AG08395 (cell line): ENCODE results near the gene FGD5.

Source experiments
- DNase-seq: peaks from one replicate; pipeline ENCODE4 v3.0.0; 2012; ENCODE audit warnings: mixed read lengths, low spot score

The FGD5 gene

DNA sequence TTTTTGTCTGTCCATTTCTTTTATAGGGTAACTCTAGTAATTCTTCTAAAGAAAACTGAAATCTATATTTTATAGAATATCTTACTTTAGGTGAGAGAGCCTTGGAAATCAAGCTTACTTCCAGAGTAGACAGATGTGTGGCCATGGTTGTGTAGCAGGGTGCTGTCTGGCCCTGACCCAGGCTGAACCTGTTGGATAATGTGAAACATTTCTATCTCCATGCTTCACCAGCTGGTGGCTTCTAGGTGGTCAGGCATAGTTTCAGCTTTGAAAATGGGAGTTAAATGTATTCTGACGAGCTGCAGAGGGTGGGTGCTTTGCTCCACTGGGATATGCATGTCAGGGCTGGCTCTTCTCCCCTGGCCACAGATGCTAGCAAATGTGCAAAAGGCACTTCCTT lies 107.8 kb downstream of the FGD5 start:
- no peak for DNase-seq

DNA sequence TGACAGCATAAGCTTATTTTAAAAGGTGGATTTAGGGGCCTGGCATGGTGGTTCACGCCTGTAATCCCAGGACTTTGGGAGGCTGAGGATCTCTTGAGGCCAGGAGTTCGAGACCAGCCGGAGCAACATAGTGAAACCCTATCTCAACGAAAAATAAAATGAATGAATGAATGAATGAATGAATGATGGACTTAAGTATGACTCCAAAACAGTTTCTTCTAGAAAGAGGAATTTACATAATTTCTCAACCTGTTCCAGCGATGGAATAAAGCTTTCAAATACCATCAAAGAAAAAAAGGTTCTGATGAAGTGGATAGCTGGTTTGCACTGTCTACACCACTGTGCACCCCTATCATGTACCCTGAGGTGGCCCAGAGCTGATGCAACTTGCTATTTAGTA lies 108.5 kb downstream of the FGD5 start:
- no peak for DNase-seq

DNA sequence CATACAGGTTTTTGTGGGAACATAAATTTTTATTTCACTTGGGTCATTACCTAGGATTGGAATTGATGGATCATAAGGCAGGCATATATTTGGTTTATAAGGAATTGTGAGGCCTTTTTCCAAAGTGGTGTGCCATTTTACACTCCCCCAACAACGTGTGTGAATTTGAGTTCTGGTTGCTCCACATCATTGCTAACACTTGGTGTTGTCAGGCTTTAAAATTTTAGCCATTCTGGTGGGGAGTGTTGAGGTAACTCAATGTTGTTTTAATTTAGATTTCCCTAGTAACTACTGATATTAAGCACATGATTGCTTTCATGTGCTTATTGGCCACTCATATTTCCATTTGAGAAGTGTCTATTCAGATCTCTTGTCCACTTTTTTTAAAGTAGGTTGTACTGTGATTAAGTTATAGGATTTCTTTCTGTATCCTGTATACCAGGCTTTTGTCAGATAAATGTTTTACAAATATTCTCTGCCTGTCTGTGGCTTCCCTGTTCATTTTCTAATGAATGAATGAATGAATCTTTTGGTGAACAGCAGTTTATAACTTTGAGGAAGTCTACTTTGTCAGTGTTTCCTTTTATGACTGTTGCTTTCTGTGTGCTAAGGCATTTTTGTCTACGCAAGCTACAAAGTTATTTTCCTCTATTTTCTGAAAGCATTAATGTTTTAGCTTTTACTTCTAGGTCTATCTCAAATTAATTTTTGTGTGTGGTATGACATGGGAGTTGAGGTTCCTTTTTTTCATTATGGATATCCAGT lies 110.7 kb downstream of the FGD5 start:
- DNase-seq, result no peak

DNA sequence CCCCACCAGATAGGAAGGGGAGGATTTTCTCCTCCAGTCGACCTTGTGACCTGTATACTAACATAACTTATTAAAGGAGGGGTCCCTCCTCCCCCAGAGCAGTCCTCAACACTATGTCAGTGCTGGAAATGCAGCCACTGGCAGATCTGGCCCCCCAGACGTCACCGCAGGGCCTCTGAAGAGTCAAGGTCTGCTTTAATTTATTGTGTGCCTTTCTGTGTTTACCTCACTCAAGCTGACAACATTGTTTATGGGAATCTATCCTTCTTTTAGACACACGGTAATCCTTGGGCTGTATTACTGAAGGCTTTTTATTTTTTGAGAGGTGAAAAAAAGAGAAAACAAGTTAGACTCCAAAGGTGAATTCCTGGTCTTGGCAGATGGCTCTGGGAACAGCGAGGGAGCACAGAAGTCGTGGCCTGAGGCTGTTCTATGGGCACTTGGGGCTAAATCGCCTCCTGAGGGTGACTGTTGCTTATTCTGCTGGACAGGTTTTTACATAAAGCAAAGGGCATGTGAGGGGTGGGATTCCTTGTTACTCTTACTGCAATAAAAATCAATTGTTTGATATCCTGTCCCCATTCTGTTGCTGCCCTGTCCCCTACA lies 115.2 kb downstream of the FGD5 start:
- no peak for DNase-seq

DNA sequence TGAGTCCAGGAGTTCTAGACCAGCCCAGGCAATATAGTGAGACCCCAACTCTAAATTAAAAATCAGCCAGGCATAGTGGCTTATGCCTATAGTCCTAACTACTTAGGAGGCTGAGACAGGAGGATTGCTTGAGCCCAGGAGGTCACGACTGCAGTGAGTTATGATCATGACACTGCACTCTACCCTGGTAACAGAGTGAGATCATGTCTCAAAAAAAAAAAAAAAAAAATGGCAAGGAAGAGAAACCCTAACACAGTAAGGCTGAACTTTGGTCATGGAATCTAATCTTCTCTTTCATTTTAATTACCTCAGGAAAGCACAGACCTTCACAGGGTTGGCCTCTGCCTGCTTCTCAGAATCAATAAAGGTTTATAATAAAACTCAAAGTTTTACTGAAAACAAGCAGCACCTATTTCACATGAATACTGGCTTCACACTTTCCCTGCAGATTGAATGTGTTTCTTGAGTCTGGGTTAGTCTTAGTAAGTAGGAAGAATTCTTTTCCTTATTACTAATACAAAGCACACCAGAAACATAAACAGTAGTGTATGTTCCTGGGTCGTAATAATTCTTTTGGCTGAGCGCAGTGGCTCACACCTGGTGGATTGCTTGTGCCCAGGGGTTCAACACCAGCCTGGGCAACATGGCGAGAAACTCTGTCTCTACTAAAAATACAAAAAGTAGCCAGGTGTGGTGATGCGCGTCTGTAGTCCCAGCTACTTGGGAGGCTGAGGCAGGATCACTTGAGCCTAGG lies 117.0 kb downstream of the FGD5 start:
- no peak for DNase-seq

DNA sequence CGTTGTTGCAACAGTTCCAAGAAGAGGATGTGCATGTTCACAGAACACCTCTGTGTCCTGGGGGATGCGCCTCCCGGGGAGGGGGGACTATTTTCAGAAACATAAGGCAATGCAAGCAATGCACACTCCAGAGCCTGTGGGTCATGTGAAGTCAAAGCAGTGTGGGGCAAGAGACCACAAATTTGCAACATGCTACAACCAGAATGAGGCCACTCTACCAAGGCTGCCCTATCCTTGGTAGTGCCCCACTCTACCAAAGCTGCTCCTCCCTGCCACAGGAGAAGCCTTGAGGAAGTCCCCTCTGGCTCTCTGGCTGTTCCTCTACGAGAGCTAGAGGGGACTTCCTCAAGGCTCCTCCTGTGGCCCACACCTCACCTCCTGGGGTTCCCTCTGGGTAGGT lies 120.2 kb downstream of the FGD5 start:
- no peak for DNase-seq

DNA sequence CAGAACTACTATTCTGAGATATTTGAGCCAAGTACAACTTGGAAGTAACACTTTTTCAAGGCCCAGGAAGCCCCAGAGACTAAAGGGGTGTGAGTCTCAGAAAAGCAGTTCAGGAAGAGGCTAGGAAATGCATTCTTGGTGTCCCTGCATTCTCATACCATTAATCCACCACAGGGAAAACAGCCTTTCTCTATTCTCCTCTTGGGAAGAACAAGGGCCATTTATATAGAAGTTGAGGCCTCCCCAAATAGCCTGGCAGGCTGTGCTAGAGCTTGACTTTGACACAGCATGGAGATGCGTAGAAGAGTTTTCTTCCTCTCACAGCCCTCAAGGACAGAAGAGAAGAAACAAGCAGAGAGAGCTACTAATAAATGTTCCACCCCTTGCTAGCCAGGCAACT lies 123.1 kb downstream of the FGD5 start:
- DNase-seq, result no peak

DNA sequence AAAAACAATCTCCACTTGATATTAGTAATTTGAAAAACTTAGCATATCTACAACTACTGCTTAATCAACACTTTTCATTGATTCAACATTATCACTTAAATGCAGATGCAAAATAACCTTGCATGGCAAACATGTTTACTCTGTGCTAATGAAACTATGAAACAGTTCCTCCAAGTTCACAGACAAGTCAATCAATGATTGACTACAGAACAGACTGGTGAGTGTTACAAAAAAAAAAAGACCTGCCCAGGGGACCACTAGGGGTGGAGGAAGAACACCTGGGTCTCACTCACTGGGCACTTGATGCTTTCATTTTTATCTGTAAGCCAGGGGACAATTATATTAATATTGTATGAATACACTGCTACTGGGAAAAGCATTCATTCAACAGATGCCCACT lies 124.3 kb downstream of the FGD5 start:
- no peak for DNase-seq

DNA sequence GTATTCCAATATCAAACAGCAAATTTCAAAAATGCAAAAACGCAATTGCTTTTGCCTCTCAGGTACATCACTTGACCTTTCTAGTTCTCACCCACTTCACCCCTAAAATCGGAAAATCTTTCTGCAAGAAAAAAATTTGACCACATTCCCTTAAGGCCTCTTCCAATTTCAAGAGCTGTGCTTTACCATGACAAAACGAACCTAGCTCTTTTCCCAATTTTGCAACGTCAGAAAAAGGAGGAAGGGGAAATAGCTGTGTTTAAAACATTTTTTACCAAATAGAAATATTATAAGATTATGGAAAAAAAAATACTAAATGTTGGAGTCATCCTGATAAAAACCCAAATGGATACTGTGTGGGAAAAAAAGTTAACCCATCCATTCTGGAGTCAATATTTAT lies 127.5 kb downstream of the FGD5 start:
- no peak for DNase-seq

DNA sequence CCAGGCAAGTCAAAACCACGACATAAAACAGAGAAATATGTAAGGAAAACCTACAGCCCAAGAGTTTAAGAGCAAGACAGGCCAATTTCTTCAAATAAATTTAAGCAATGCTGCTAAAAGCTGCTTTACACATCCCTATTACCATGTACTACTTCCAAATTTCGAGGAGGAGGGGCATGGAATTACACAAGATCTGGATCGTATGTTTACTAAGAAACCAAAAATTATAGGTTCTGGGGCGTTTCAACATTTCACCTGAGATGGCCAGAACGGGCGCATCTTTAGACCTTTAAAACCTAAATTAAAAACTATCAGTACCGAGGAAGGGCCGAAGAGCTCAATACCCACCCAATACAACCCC lies 128.0 kb downstream of the FGD5 start:
- DNase-seq, result no peak

DNA sequence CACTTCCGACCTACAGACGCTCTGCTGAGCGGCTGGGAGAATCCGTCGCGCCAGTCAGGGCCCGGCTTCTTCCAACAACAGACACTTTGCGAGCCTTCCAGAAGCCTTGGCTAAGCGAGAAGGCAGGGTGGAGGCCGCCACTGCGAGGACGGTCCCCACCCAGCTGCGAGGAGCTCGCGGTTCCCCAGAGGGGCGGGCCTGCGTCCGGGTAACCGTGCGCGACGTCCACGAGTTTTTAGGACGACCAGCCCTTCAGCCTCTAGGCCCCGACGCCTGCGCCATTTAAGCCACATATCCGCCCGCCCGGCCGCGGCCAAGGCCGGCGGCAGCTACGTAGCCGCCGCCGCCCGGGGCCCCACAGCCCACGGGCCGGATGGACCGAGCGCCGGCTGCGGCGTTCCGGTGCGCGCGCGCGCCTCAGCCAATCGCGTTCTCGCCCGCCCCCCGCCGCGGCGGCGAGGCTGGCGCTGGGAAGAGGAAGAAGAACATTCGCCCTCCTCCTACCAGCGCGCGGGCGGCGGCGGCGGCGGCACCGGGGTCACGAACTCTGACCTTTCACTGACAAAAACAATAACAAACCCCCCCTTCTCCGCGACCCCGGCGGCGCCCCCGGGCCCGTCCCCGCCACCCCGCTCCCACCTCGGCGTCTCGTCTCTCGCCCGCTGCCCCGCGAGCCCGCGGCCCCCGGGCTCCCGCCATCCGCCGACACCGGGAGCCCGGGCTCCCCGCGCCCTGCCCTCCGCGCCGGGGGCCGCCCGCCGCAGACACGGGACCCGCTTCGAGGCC lies 128.5 kb downstream of the FGD5 start, which contains the start of gene NR2C2:
Gene NR2C2 (plus strand): TSS at position 484 of the 786 bp plus-strand sequence. CDS start 56,332 bp downstream, outside the sequence.
- DNase-seq, result peak; percentile 92

DNA sequence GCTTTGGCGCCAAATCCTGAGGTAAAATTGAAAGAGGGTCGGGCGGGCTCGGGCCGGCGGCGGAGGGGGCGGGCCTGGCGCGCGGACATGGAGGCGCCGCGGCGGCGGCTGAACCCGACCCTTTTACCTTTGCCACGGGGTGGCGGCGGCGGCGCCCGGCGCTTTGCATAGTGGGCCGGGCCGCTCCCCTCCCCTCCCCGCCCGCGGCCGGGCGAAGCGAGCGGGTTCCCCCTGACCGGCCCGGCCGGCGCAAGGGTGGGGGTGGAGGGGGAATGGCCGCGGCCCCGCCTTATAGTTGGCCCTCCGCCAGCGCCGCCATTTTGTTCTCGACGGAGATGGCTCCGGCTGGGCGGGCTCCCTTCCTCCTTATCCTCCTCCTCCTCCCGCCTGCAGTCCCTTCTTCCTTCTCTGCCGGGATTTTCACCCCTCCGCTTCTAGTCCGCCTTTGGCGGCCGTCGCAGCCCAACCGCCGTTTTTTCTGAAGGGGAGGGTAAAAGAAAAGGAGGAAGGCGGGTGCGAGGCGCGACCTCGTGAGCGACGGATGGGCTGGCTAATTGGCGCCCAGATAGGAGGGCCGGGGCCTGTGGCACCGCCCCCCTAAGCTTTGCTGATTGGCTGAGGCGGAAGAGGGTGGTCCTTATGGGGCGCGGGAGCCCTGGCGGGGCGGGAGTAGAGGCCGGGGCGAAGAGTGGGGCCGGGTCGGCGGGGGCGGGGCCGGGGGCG lies 129.3 kb downstream of the FGD5 start:
- DNase-seq, result peak; percentile 99

DNA sequence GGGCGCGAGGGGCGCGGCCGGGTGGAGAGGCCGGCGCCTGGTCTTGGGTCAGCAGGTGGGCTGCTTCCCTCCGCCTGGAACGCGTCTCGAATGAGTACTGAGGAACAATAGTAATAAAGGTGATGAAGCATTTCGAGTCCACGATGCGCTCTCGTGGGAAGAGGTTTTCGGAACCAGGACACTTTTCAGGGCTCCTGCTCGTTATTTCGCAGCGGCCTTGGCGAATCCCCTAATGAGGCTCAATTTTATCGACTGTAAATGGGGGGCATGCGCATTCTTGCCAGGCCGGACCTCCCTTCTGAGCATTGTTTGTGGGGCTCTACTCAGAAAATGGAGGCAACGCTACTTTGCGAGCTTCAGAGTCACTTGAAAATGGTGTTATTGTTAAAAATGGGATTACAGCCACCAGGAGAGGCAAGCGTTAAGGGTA lies 129.9 kb downstream of the FGD5 start:
- DNase-seq, result no peak

DNA sequence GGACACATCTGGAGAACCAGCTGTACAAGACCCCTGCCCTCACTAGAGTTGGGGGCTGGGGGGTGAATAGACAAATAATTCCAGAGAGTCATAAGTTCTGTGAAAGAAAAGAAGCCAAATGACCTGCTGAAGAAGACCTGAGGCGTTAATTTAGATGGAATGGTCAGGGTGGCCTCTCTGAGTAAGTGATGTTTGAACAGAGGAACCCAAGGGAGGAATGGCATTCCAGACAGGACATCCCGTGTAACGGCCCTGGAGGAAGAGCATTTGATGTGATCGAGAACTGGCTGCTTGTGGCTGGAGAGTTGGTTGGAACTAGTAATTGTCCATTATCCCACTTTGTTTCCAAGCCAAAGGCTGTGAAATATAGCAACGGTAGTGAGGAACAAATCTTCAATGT lies 130.4 kb downstream of the FGD5 start:
- no peak for DNase-seq

DNA sequence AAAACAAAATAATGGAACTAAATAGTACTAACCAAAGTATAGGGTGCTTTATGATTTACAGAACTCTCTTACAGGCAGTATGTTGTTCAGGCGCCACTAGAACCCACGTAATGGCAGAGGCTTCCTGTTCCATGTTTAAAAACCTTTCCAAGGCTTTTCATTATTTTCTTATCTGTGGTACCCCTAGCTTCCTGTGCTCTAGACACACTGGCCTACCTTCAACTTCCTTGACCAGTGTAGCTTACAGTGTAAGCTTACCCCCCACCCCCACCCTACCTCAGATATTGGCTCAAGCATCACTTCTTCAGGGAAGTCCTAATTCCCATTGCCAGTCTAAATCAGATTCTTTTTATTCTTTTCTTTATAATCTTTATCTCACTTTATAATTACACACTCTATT lies 131.5 kb downstream of the FGD5 start:
- DNase-seq, result no peak

DNA sequence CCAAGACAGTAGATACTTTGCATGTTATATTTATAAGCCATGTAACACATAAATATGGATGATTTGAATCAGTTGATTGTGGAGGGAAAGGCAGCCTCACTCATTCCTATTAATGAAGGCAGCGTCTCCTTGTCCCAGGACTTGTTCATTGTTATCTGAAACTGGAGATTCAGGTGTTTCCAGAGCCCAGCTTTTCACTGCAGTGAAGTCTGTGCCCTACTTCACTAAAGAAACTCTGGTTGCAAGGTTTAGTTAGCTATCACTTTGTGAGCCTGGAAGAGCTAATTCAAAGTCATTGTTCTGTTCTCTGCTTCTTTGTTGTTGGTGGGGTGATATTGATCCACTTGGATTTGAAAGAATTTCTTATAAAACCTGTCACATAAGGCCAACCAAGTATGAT lies 138.4 kb downstream of the FGD5 start:
- DNase-seq, result no peak

DNA sequence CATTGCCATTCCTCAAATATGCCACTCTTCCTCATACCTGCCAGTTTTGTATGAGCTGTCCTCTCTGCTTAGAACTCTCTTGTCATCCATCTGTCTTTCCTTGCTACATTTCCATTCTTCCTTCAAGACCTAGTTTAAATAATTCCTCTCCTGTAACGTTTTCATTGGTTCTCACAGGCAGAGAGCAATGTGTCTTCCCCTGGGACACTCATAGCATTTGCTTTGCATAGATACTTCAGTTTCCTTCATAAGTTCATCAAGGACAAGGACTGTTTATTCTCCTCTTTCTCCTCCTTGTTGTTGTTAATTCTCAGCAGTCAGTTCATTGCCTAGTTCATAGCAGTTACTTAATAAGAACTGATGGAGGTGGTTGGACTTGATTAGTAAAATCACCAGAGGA lies 139.2 kb downstream of the FGD5 start:
- DNase-seq, result no peak

DNA sequence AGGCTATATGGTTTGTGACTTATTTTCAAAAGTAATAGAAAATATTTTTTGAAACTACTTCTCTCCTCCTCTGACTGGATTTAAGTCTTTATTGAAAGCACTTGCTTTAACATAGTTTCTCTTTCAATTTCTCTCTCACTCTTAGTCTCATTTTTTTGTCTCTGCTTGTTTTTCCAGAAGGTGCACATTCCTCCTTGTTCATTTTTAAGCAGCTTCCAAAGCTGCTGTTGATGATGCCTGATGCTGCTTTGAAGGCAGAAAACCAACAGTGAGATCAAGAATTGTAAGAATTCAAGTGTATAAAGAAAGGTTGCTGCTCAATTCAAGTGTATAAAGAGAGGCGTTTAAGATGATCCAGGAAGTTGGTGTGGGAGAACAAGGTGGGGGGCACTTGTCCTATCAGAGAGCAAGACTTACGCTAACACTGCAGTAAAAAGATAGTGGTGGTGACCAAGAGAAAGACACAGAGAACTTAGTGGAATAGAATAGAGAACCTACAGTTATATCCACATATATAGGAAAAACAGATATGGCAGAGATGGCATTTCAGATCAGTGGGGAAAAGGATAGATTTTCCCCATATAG lies 140.7 kb downstream of the FGD5 start:
- DNase-seq, result no peak

DNA sequence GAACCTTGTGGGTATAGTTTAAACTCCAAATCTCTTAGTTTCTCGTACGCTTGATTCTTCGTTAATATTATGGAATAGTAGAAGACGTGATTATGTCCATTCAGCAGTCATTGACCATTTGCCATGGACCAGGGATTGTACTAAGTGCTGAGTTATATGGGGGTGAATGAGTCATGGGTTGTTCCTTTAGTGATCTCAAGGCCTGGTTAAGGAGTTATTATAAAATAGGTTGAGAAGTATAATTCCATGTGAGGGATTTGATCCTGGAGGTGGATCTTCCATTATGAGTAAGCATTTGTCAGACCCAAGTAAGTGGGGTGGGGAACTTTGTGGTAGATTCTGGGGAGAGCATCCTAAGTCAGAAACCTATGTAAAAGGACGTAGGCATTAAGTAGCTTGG lies 144.0 kb downstream of the FGD5 start:
- peak; percentile 31 for DNase-seq

DNA sequence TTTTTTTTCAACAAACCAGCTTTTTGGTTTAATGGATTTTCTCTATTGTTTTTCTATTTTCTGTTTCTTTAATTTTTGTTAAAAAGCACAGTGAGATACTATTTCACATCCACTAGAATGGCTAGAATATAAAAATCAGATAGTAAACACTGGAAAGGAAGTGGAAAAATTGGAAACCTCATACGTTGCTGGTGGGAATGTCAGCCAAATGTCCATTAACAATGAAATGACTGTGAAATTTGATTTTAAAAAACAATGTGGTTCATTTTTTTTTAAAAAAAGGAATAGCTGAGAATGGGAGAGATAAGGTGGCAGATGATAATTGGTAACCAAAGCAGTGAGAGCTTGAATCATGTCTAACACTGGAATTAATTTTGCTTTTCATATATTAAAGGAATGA lies 148.5 kb downstream of the FGD5 start:
- no peak for DNase-seq

DNA sequence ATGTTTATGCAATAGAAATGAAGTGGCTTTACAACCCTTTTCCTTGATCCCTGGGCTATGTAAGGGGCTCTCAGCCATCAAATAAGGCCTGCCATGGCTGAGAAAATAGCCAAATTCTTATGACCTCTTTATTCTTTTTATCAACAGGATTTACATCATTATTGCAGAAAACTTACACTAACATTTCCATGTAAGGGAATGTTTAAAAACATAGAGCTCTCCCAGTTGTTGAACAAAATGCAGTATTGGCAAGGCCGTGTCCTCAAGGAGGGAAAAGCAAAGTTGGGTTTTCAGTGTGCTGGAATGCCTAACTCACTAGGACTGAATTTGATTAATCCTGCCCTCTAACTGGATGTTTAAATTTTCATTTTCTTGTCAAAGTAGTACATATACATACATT lies 150.9 kb downstream of the FGD5 start:
- DNase-seq, result no peak
